GM10248 (cell line): ENCODE measurements around the gene ALDH3B1.

Experiments used
- CTCF ChIA-PET: fragments of 300-600 bp; sonication (Branson Sonifier 250); formaldehyde crosslinking; extraction: SDS; loops from one replicate; lab custom pipeline; 2021; ENCODE audit warnings: antibody characterized with exemption; lab: Yijun Ruan, JAX
- POLR2A ChIA-PET: fragments of 350-650 bp; sonication (Branson Sonifier 250); formaldehyde crosslinking; extraction: SDS; loops from one replicate; lab custom pipeline; 2020; ENCODE audit warnings: antibody characterized with exemption; lab: Yijun Ruan, JAX
- DNase-seq: peaks from one replicate; pipeline ENCODE4 v3.0.0; 2012; ENCODE audit errors: extremely low spot score
- CTCF ChIP-seq: IDR thresholded peaks from 2 replicates; pipeline ENCODE4 v1.5.1; 2012; ENCODE audit warnings: mild to moderate bottlenecking, low read depth; ENCODE audit errors: extremely low read depth, missing control alignments, control extremely low read depth

The ALDH3B1 gene

GRCh38 chr11:67998150-67999045, 11.7 kb upstream of the ALDH3B1 start:
- POLR2A ChIA-PET = no interaction called here
- no peak for DNase-seq
- CTCF ChIA-PET = interaction anchor here (0.9 to 1.3 kb wide), 2 partner anchors 11 to 43 kb away, joined by 3 read pairs; no protein-coding TSS in a partner anchor
- TF ChIP-seq CTCF = no peak

- POLR2A ChIA-PET = no interaction called here
- no peak for TF ChIP-seq CTCF
- DNase-seq = no peak
- CTCF ChIA-PET = interaction anchor here (0.9 to 1.3 kb wide), 2 partner anchors 10 to 44 kb away, joined by 3 read pairs; no protein-coding TSS in a partner anchor
Measured at GRCh38 chr11:67999201-67999629, 10.9 kb upstream of the ALDH3B1 start.

GRCh38 chr11:67999704-68000103, 10.4 kb upstream of the ALDH3B1 start:
- CTCF ChIA-PET = no interaction called here
- DNase-seq = no peak
- POLR2A ChIA-PET = no interaction called here
- TF ChIP-seq CTCF = no peak

GRCh38 chr11:68002575-68002937, 7.6 kb upstream of the ALDH3B1 start:
- TF ChIP-seq CTCF = no peak
- ChIA-PET POLR2A (interaction anchor here (0.5 kb wide), 2 partner anchors 44 to 75 kb away, joined by 3 to 5 read pairs; no protein-coding TSS in a partner anchor), CTCF (interaction anchor here (1.0 to 1.7 kb wide), 5 partner anchors 8 to 212 kb away, joined by 3 to 8 read pairs (median 4); no protein-coding TSS in a partner anchor)
- peak; percentile 58 for DNase-seq

- DNase-seq = peak; percentile 71
- POLR2A ChIA-PET = interaction anchor here (0.5 kb wide), 2 partner anchors 43 to 75 kb away, joined by 3 to 5 read pairs; no protein-coding TSS in a partner anchor
- TF ChIP-seq CTCF = no peak
- CTCF ChIA-PET = interaction anchor here (1.0 to 1.7 kb wide), 4 partner anchors 9 to 208 kb away, joined by 3 to 8 read pairs (median 4); no protein-coding TSS in a partner anchor
Measured at GRCh38 chr11:68002938-68003845, 6.9 kb upstream of the ALDH3B1 start.

- CTCF ChIA-PET = interaction anchor here (0.9 kb wide), 1 partner anchor 10 kb away, joined by 4 read pairs; no protein-coding TSS in a partner anchor
Measured at GRCh38 chr11:68003846-68004550, 6.1 kb upstream of the ALDH3B1 start, which contains the start of gene UNC93B1. Gene UNC93B1, minus strand, starts transcription at chr11:68004097. Its CDS starts 54 bp downstream, at chr11:68004043.

More at GRCh38 chr11:68003846-68004550, 6.1 kb upstream of the ALDH3B1 start, which contains the start of gene UNC93B1:
- DNase-seq = peak; percentile 94
- TF ChIP-seq CTCF = no peak
- POLR2A ChIA-PET = no interaction called here
